Suprapubic skin (tissue), 4 donors: ENCODE data around the gene EMID1. TPM values are rescaled to one million over a fixed set of nuclear protein-coding genes. Genes with fewer than 3 reads are reported as not detected.

ENCODE experiments used
- DNase-seq, 2 donors: peaks; one replicate each; pipeline ENCODE4 v3.0.0-alpha.2; 2019; ENCODE audit warnings: low spot score in 2 of 2
- H3K27ac ChIP-seq: fragments of 200-600 bp; sonication (generic); one replicate; pipeline ENCODE4 v1.5.1; 2019
- H3K27me3 ChIP-seq: fragments of 200-600 bp; sonication (generic); one replicate; pipeline ENCODE4 v1.5.1; 2019
- H3K36me3 ChIP-seq: fragments of 200-600 bp; sonication (generic); one replicate; pipeline ENCODE4 v1.5.1; 2019
- H3K4me1 ChIP-seq: fragments of 200-600 bp; sonication (generic); one replicate; pipeline ENCODE4 v1.5.1; 2019
- H3K4me3 ChIP-seq: fragments of 200-600 bp; sonication (generic); one replicate; pipeline ENCODE4 v1.5.1; 2019; ENCODE audit warnings: mild to moderate bottlenecking
- H3K9me3 ChIP-seq: fragments of 200-600 bp; sonication (generic); one replicate; pipeline ENCODE4 v1.5.1; 2019
- EP300 ChIP-seq: sonication (generic); formaldehyde crosslinking; IDR thresholded peaks from one replicate; pipeline ENCODE4 v1.6.1; 2017; ENCODE audit warnings: antibody characterized with exemption
- POLR2A ChIP-seq, 2 donors: fragments of 450-650 bp; IDR thresholded peaks; one replicate each; pipeline ENCODE4 v1.6.1; 2017; ENCODE audit warnings: antibody characterized with exemption in 2 of 2, mild to moderate bottlenecking in 2 of 2, moderate library complexity in 2 of 2
- POLR2AphosphoS5 ChIP-seq, 3 donors: sonication (generic); formaldehyde crosslinking; IDR thresholded peaks; one replicate each; pipeline ENCODE4 v1.6.1; 2017; ENCODE audit warnings: antibody characterized with exemption in 3 of 3
- WGBS: methylation state at CpG from one replicate; pipeline ENCODE4 v1.1.5; 2018; 5-methylcytosine and 5-hydroxymethylcytosine counted together
- total RNA-seq, 4 donors: library from RNA; depleted of rRNA; stranded (reverse); fragments of >200 nt; gene quantifications; one replicate each; pipeline ENCODE4 v1.1.0, GENCODE V29; 2016
- TF ChIP-seq, protein P1 (sequence below), 2 donors: fragments of 200-600 bp in 1 of 2; fragments of 450-650 bp in 1 of 2; sonication (generic) in 1 of 2; IDR thresholded peaks; one replicate each; pipeline ENCODE4 v1.5.1; 2016 to 2019; ENCODE audit warnings: antibody characterized with exemption in 2 of 2, mild to moderate bottlenecking in 1 of 2, moderate library complexity in 1 of 2

Gene EMID1
- total RNA-seq, 4 donors from 2014 or later: 1.6 to 7.4 (median 2.9) TPM

- 57% methylated on average over 1 of the region's 4 CpGs for WGBS
- Histone ChIP-seq H3K27me3 (no peaks in the 10 kb centered on the region), H3K27ac (no peak overlapping the region), H3K4me3 (no peak overlapping the region), H3K36me3 (no peaks in the 10 kb centered on the region), H3K4me1 (peaks cover 6% of the 10 kb centered on the region), H3K9me3 (no peaks in the 10 kb centered on the region)
- DNase-seq: no peak
- no peak for TF ChIP-seq EP300
- TF ChIP-seq POLR2A (IDR thresholded peaks at IDR 0.05): no peak
- TF ChIP-seq, protein P1, sequence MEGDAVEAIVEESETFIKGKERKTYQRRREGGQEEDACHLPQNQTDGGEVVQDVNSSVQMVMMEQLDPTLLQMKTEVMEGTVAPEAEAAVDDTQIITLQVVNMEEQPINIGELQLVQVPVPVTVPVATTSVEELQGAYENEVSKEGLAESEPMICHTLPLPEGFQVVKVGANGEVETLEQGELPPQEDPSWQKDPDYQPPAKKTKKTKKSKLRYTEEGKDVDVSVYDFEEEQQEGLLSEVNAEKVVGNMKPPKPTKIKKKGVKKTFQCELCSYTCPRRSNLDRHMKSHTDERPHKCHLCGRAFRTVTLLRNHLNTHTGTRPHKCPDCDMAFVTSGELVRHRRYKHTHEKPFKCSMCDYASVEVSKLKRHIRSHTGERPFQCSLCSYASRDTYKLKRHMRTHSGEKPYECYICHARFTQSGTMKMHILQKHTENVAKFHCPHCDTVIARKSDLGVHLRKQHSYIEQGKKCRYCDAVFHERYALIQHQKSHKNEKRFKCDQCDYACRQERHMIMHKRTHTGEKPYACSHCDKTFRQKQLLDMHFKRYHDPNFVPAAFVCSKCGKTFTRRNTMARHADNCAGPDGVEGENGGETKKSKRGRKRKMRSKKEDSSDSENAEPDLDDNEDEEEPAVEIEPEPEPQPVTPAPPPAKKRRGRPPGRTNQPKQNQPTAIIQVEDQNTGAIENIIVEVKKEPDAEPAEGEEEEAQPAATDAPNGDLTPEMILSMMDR (IDR thresholded peaks at IDR 0.05): no peak
- no peak for TF ChIP-seq POLR2AphosphoS5 (IDR thresholded peaks at IDR 0.05)
Observed at GRCh38 chr22:29208502-29208862, 2.8 kb downstream of the EMID1 start.

GRCh38 chr22:29208879-29209623, 3.4 kb downstream of the EMID1 start:
- Histone ChIP-seq H3K4me1 (peaks cover 6% of the 10 kb centered on the region), H3K36me3 (no peaks in the 10 kb centered on the region), H3K9me3 (no peaks in the 10 kb centered on the region), H3K27ac (no peak overlapping the region), H3K4me3 (no peak overlapping the region), H3K27me3 (no peaks in the 10 kb centered on the region)
- WGBS: 58% methylated on average over 17 of the region's 17 CpGs
- peak in 1 of 2 donors; percentile 81 for DNase-seq
- TF ChIP-seq, protein P1 (IDR thresholded peaks at IDR 0.05): no peak
- no peak for TF ChIP-seq EP300
- TF ChIP-seq POLR2A (IDR thresholded peaks at IDR 0.05): no peak
- TF ChIP-seq POLR2AphosphoS5 (IDR thresholded peaks at IDR 0.05): no peak

GRCh38 chr22:29209624-29209929, 3.9 kb downstream of the EMID1 start:
- Histone ChIP-seq H3K4me3 (no peak overlapping the region), H3K36me3 (no peaks in the 10 kb centered on the region), H3K9me3 (no peaks in the 10 kb centered on the region), H3K27ac (no peak overlapping the region), H3K4me1 (peaks cover 6% of the 10 kb centered on the region), H3K27me3 (no peaks in the 10 kb centered on the region)
- 79% methylated on average over 3 of the region's 3 CpGs for WGBS
- no peak for DNase-seq
- no peak for TF ChIP-seq POLR2A (IDR thresholded peaks at IDR 0.05)
- TF ChIP-seq, protein P1 (IDR thresholded peaks at IDR 0.05): no peak
- no peak for TF ChIP-seq POLR2AphosphoS5 (IDR thresholded peaks at IDR 0.05)
- TF ChIP-seq EP300: no peak

DNA sequence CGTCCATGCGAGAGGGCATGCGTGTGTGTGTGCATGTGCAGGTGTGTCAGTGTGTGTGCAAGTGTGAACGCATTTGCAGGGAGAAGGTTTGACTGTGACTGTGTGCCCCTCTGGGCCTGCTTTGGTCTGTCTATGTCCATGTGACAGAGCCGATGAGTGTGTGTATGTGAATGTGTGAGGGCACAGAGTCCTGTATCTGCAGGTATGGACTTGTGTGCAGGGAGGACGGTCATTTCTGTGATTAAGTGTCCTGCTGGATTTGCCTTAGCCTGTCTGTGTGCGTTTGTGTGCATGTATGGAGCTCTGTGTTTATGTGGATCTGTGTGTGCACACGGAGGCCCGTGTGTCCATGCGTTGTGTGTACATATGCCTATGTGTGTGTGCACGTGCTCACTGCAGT, 5.4 kb downstream of the EMID1 start:
- Histone ChIP-seq H3K36me3 (no peaks in the 10 kb centered on the region), H3K27ac (no peak overlapping the region), H3K4me3 (no peak overlapping the region), H3K9me3 (no peaks in the 10 kb centered on the region), H3K27me3 (no peaks in the 10 kb centered on the region), H3K4me1 (no peaks in the 10 kb centered on the region)
- DNase-seq: no peak
- 91% methylated on average over 11 of the region's 11 CpGs for WGBS
- TF ChIP-seq, protein P1 (IDR thresholded peaks at IDR 0.05): no peak
- TF ChIP-seq POLR2A (IDR thresholded peaks at IDR 0.05) (no peak), EP300 (no peak), POLR2AphosphoS5 (IDR thresholded peaks at IDR 0.05) (no peak)

DNA sequence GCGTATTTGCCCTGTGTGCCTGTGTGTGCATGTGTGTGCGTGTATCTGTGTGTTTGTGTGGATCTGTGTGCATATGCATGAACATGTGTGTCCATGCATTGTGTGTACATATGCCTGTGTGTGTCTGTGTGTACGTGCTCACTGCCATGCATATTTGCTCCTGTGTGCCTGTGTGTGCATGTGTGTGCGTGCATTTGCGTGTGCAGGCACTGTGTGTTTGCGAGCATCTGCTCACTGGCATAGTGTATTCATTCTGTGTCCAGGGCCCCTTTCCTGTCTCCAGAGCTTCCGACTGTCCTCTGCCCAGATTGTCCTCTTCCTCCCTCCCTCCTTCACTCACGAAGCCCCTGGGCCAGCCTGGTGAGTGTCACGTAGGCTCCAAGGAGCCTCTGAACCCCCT, 5.8 kb downstream of the EMID1 start:
- TF ChIP-seq EP300 (no peak), POLR2AphosphoS5 (IDR thresholded peaks at IDR 0.05) (no peak), POLR2A (IDR thresholded peaks at IDR 0.05) (no peak)
- TF ChIP-seq, protein P1 (IDR thresholded peaks at IDR 0.05): no peak
- no peak for DNase-seq
- Histone ChIP-seq H3K27me3 (no peaks in the 10 kb centered on the region), H3K4me1 (no peaks in the 10 kb centered on the region), H3K36me3 (no peaks in the 10 kb centered on the region), H3K9me3 (no peaks in the 10 kb centered on the region), H3K4me3 (no peak overlapping the region), H3K27ac (no peak overlapping the region)
- WGBS: 95% methylated on average over 9 of the region's 9 CpGs
